Gastroesophageal sphincter (tissue), 4 donors: ENCODE data around the gene C2orf76. TPM values are rescaled to one million over a fixed set of nuclear protein-coding genes. Genes with fewer than 3 reads are reported as not detected.

ENCODE experiments used
- ATAC-seq: fragments of 150-250 bp; one replicate; pipeline ENCODE4 v1.9.1; 2016; ENCODE audit warnings: mild to moderate bottlenecking, moderate library complexity
- H3K27ac ChIP-seq, 4 donors: fragments of 200-600 bp; sonication (generic) in 3 of 4; 1 replicate in 3 of 4; 2 replicates in 1 of 4; pipeline ENCODE4 v1.5.1; 2016 to 2019
- H3K27me3 ChIP-seq: fragments of 200-600 bp; sonication (generic); one replicate; pipeline ENCODE4 v1.5.1; 2019
- H3K36me3 ChIP-seq, 2 donors: fragments of 200-600 bp; sonication (generic); one replicate each; pipeline ENCODE4 v1.5.1; 2019; ENCODE audit warnings: control low read depth in 1 of 2
- H3K4me1 ChIP-seq, 3 donors: fragments of 200-600 bp; sonication (generic); 1 replicate in 2 of 3; 2 replicates in 1 of 3; pipeline ENCODE4 v1.5.1; 2016 to 2019; ENCODE audit warnings: control low read depth in 2 of 3
- H3K4me3 ChIP-seq, 2 donors: fragments of 200-600 bp; sonication (generic); one replicate each; pipeline ENCODE4 v1.5.1; 2019; ENCODE audit warnings: mild to moderate bottlenecking in 1 of 2, moderate library complexity in 1 of 2
- H3K9me3 ChIP-seq, 3 donors: fragments of 200-600 bp; sonication (generic); one replicate each; pipeline ENCODE4 v1.5.1; 2017 to 2019; ENCODE audit warnings: control low read depth in 2 of 3
- EP300 ChIP-seq: sonication (generic); formaldehyde crosslinking; IDR thresholded peaks from one replicate; pipeline ENCODE4 v1.6.1; 2017; ENCODE audit warnings: antibody characterized with exemption, mild to moderate bottlenecking
- POLR2A ChIP-seq, 2 donors: fragments of 450-650 bp; IDR thresholded peaks; one replicate each; pipeline ENCODE4 v1.6.1; 2017; ENCODE audit warnings: antibody characterized with exemption in 2 of 2, mild to moderate bottlenecking in 2 of 2, moderate library complexity in 1 of 2
- POLR2AphosphoS5 ChIP-seq: sonication (generic); formaldehyde crosslinking; IDR thresholded peaks from one replicate; pipeline ENCODE4 v1.6.1; 2017; ENCODE audit warnings: antibody characterized with exemption
- WGBS, 2 donors: methylation state at CpG; one replicate each; pipeline ENCODE4 v1.1.5; 2018; ENCODE audit warnings: low coverage in 1 of 2; 5-methylcytosine and 5-hydroxymethylcytosine counted together
- total RNA-seq, 4 donors: library from RNA; depleted of rRNA; stranded (reverse); fragments of >200 nt; gene quantifications; one replicate each; pipeline ENCODE4 v1.1.0, GENCODE V29; 2016
- TF ChIP-seq, protein P1 (sequence below), 4 experiments: fragments of 200-600 bp in 2 of 4; fragments of 450-650 bp in 2 of 4; sonication (generic) in 1 of 4; IDR thresholded peaks; one replicate each; pipeline ENCODE4 v1.5.1; 2017 to 2019; ENCODE audit warnings: antibody characterized with exemption in 4 of 4, mild to moderate bottlenecking in 2 of 4, moderate library complexity in 2 of 4

The C2orf76 gene
- total RNA-seq, 4 donors from 2014 or later = 9.2 to 17.3 (median 11.9) TPM

DNA sequence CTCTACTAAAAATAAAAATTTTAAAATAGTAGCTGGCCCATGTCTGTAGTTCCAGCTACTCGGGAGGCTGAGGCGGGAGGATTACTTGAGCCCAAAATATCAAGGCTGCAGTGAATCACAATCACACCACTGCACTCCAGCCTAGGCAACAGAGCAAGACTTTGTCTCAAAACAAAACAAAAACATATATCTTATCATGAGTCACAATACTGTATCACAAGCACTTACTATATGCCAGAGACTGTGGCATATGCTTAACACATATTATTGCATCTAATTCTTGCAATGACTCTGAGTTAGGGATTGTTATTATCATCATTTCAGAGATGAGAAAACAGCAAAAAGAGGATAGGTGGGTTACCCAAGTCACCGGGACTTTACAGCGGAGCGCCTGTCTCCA is 35.5 kb upstream of the C2orf76 start:
- H3K27ac ChIP-seq = no peak overlapping the region
- no peaks in the 10 kb centered on the region for H3K4me1 ChIP-seq
- H3K27me3 ChIP-seq = peaks cover 6% of the 10 kb centered on the region
- no peak overlapping the region for H3K4me3 ChIP-seq
- WGBS, 2 donors = 73 to 81% methylated on average over 5 of the region's 5 CpGs
- no peak for ATAC-seq
- peaks cover 0 to 6% (median 0%) of the 10 kb centered on the region in 3 donors for H3K9me3 ChIP-seq
- H3K36me3 ChIP-seq = no peaks in the 10 kb centered on the region
- TF ChIP-seq POLR2A (IDR thresholded peaks at IDR 0.05) (no peak), EP300 (no peak)
- TF ChIP-seq, protein P1, sequence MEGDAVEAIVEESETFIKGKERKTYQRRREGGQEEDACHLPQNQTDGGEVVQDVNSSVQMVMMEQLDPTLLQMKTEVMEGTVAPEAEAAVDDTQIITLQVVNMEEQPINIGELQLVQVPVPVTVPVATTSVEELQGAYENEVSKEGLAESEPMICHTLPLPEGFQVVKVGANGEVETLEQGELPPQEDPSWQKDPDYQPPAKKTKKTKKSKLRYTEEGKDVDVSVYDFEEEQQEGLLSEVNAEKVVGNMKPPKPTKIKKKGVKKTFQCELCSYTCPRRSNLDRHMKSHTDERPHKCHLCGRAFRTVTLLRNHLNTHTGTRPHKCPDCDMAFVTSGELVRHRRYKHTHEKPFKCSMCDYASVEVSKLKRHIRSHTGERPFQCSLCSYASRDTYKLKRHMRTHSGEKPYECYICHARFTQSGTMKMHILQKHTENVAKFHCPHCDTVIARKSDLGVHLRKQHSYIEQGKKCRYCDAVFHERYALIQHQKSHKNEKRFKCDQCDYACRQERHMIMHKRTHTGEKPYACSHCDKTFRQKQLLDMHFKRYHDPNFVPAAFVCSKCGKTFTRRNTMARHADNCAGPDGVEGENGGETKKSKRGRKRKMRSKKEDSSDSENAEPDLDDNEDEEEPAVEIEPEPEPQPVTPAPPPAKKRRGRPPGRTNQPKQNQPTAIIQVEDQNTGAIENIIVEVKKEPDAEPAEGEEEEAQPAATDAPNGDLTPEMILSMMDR (IDR thresholded peaks at IDR 0.05) = no peak

DNA sequence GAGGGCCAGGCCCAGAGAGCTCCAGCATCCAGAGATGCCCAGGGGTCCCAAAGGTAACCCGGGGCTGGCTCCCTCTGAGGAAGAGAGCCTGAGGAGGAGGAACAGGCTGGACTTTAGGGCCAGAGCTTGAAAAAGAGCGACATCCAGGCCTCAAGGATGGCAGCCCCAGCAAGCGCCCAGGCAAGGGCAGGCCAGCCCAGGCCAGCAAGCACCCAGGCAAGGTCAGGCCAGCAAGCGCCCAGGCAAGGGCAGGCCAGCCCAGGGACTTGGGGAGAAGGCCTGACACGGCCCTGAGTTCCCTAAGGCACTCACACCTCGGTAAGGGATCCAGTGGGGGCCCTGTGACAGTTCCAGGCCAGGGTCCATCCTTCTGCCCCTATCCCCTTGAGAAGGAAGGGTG is 30.6 kb upstream of the C2orf76 start:
- no peak for ATAC-seq
- TF ChIP-seq POLR2A (IDR thresholded peaks at IDR 0.05) (no peak), EP300 (no peak), POLR2AphosphoS5 (no peak)
- H3K27me3 ChIP-seq = no peaks in the 10 kb centered on the region
- H3K9me3 ChIP-seq = no peaks in the 10 kb centered on the region
- H3K36me3 ChIP-seq = no peaks in the 10 kb centered on the region
- WGBS, 2 donors = no CpG with 5 or more reads among the region's 6 CpGs
- no peaks in the 10 kb centered on the region for H3K4me1 ChIP-seq
- H3K27ac ChIP-seq = no peak overlapping the region
- H3K4me3 ChIP-seq = no peak overlapping the region

DNA sequence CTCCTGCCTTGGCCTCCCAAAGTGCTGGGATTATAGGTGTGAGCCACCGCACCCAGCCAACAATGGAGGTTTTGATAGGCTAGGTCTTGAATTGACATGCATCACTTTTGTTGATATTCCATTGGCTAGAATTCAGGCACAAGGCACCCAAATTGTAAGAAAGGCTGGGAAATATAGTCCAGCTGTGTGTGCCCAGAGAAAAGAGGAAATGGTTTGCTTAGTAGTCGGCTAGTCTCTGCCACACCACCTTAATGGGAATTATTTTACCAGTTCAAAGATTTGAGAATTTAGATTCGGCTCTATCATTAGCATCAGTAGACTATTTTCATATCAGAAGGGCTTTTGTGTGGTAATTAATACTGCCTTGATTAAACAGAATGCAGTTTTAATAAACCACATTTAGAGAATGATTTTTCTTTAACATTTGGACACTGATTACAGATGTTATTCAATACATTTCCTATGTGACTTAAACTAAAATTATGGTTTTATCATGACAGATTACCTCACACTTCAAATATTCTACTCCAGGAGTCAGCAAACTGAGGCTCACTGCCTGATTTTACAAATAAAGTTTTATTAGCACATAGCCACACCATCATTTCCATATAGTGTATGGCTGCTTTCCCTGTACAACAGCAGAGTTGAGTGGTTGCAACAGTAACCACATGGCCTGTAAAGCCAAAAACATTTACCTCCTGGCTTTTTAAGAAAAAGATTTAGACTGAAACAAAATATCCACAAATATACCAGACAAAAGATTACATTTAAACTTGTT is 27.5 kb upstream of the C2orf76 start:
- H3K36me3 ChIP-seq = no peaks in the 10 kb centered on the region
- ATAC-seq = no peak
- no peaks in the 10 kb centered on the region for H3K9me3 ChIP-seq
- TF ChIP-seq, protein P1 (IDR thresholded peaks at IDR 0.05) = no peak
- TF ChIP-seq POLR2AphosphoS5 (no peak), POLR2A (IDR thresholded peaks at IDR 0.05) (no peak), EP300 (no peak)
- H3K27me3 ChIP-seq = no peaks in the 10 kb centered on the region
- H3K4me1 ChIP-seq = peaks cover 0 to 12% (median 0%) of the 10 kb centered on the region in 3 donors
- 87 to 93% methylated on average over 2 to 3 of the region's 3 CpGs for WGBS, 2 donors
- H3K27ac ChIP-seq = no peak overlapping the region
- H3K4me3 ChIP-seq = no peak overlapping the region

DNA sequence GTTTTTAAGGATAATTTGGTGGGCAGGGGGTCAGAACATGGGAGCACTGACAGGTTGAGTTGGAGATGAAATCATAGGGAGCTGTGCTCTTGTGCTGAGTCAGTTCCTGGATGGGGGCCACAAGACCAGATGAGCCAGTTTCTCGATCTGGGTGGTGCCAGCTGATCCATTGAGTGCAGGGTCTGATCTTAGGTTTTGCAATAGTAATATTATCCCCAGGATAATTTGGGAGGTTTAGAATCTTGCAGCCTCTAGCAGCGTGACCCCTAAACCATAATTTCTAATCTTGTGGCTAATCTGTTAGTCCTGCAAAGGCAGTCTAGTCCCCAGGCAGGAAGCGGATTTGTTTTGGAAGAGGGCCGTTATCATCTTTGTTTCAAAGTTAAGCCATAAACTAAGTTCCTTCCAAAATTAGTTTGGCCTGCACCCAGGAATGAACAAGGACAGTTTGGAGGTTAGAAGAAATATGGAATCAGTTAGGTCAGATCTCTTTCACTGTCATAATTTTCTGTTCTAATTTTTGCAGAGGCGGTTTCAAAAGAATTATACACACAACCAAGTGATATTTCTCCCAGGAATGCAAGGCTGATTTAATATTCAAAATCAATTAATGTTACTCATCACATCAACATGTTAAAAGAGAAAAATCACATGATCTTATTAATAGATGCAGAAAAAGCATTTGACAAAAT is 23.1 kb upstream of the C2orf76 start:
- WGBS, 2 donors = 7 to 23% methylated on average over 3 to 5 of the region's 5 CpGs
- no peak for ATAC-seq
- no peak overlapping the region for H3K27ac ChIP-seq
- no peak for TF ChIP-seq POLR2A (IDR thresholded peaks at IDR 0.05)
- TF ChIP-seq, protein P1 (IDR thresholded peaks at IDR 0.05) = no peak
- TF ChIP-seq EP300 = no peak
- TF ChIP-seq POLR2AphosphoS5 = no peak
- H3K4me3 ChIP-seq = no peak overlapping the region
- H3K36me3 ChIP-seq = no peaks in the 10 kb centered on the region
- no peaks in the 10 kb centered on the region for H3K27me3 ChIP-seq
- no peaks in the 10 kb centered on the region for H3K9me3 ChIP-seq
- peaks cover 0 to 22% (median 0%) of the 10 kb centered on the region in 3 donors for H3K4me1 ChIP-seq

DNA sequence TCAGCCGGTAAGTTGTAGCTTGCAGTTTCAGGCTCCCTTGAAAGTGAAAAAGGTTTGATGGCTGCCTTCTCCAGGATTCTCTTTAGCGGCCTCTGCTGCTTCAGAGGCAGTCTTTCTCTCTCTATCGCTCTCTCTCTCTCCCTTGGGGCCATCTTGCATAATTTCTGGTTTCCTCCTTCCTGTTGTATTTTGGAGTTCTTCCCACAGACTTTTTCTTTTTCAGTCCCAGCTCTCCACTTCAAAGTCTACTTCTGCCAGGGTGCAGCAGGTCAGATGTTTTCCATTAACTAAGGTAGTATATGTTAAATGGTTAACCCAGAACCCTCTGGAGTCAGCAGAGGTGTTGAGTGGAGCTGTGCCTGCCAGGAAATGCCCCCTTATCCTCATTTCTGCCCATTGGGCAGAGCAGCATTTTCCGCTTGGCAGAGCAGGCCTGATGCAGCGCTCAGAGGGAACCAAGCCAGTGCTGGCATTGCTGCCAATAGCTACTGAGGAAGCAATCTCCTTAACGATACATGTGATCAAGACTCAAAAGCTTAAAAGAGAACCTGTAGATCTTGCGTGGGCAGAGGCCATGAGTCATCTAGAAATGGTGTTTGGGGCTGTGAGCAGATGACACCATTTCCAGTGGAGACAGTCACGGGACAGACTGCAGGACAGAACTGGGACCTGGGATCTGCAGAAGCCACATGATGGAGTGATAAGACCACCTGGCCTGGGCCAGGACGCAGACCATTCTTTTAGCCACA is 20.9 kb upstream of the C2orf76 start:
- TF ChIP-seq POLR2A (IDR thresholded peaks at IDR 0.05) (no peak), POLR2AphosphoS5 (no peak), EP300 (no peak)
- TF ChIP-seq, protein P1 (IDR thresholded peaks at IDR 0.05) = no peak
- no peaks in the 10 kb centered on the region for H3K36me3 ChIP-seq
- H3K4me3 ChIP-seq = no peak overlapping the region
- WGBS, 2 donors = 55 to 57% methylated on average over 6 to 7 of the region's 9 CpGs
- H3K27ac ChIP-seq = peak overlapping the region in 2 of 4 donors; percentile 14 to 20
- peaks cover 0 to 30% (median 0%) of the 10 kb centered on the region in 3 donors for H3K4me1 ChIP-seq
- H3K9me3 ChIP-seq = no peaks in the 10 kb centered on the region
- ATAC-seq = peak; percentile 76
- no peaks in the 10 kb centered on the region for H3K27me3 ChIP-seq
